Sigmoid colon (tissue), 7 donors: ENCODE results near the gene RRP1. TPM values are rescaled to one million over a fixed set of nuclear protein-coding genes. Genes with fewer than 3 reads are reported as not detected.

ENCODE experiments used
- DNase-seq: peaks from one replicate; pipeline ENCODE4 v3.0.0-alpha.2; 2019
- H3K27ac ChIP-seq, 4 donors: fragments of 200-600 bp; sonication (generic); one replicate each; pipeline ENCODE4 v1.5.1; 2016 to 2019; ENCODE audit warnings: mild to moderate bottlenecking in 1 of 4
- H3K27me3 ChIP-seq, 3 donors: fragments of 200-600 bp; sonication (generic); one replicate each; pipeline ENCODE4 v1.5.1; 2019; ENCODE audit warnings: mild to moderate bottlenecking in 1 of 3
- H3K36me3 ChIP-seq, 4 donors: fragments of 200-600 bp; sonication (generic); one replicate each; pipeline ENCODE4 v1.5.1; 2016 to 2019
- H3K4me1 ChIP-seq, 4 donors: fragments of 200-600 bp; sonication (generic); one replicate each; pipeline ENCODE4 v1.5.1; 2017 to 2019
- H3K4me3 ChIP-seq, 4 donors: fragments of 200-600 bp; sonication (generic); one replicate each; pipeline ENCODE4 v1.5.1; 2017 to 2019; ENCODE audit warnings: mild to moderate bottlenecking in 2 of 4, moderate library complexity in 1 of 4
- H3K9me3 ChIP-seq, 4 donors: fragments of 200-600 bp in 3 of 4; sonication (generic) in 3 of 4; one replicate each; pipeline versions ENCODE4 v1.5.1 to v1.6.1; 2013 to 2019
- EP300 ChIP-seq, 4 donors: sonication (generic); formaldehyde crosslinking; IDR thresholded peaks; one replicate each; pipeline ENCODE4 v1.6.1; 2017; ENCODE audit warnings: antibody characterized with exemption in 4 of 4
- POLR2A ChIP-seq, 2 donors: fragments of 450-650 bp; IDR thresholded peaks; one replicate each; pipeline ENCODE4 v1.6.1; 2016; ENCODE audit warnings: antibody characterized with exemption in 2 of 2, mild to moderate bottlenecking in 2 of 2, moderate library complexity in 2 of 2
- POLR2AphosphoS5 ChIP-seq, 4 donors: sonication (generic); formaldehyde crosslinking; IDR thresholded peaks; one replicate each; pipeline ENCODE4 v1.6.1; 2017; ENCODE audit warnings: antibody characterized with exemption in 4 of 4
- whole genome bisulfite sequencing, 2 donors: extraction: QIAGEN DNeasy Blood & Tissue Kit; methylation state at CpG; one replicate each; pipeline ENCODE4 v1.1.7; 2013; 5-methylcytosine and 5-hydroxymethylcytosine counted together
- intact Hi-C: fragments of 100-400 bp; cut with DNase I; formaldehyde crosslinking; loops from one replicate; pipeline ENCODE4 v1.15.1; 2023
- polyA plus RNA-seq, 3 donors: library from polyadenylated mRNA; stranded (reverse); fragments of 200-250 nt; gene quantifications; one replicate each; pipeline ENCODE4 v1.2.3, GENCODE V29; 2013
- total RNA-seq, 4 donors: library from RNA; depleted of rRNA; stranded (reverse); fragments of >200 nt; gene quantifications; one replicate each; pipeline ENCODE4 v1.1.0, GENCODE V29; 2016
- TF ChIP-seq, protein P1 (sequence below), 4 experiments: fragments of 450-650 bp in 3 of 4; fragments of 200-600 bp in 1 of 4; IDR thresholded peaks; one replicate each; pipeline ENCODE4 v1.5.1; 2016 to 2019; ENCODE audit warnings: antibody characterized with exemption in 4 of 4, mild to moderate bottlenecking in 3 of 4, moderate library complexity in 2 of 4
- donor health status: healthy with polysubstance abuse.
- donor health status: Bipolar disorder and iron deficiency.
- donor health status: healthy.

Gene RRP1
- total and polyA plus RNA-seq, 7 donors: 3.9 to 16.2 (median 10.5) TPM

DNA sequence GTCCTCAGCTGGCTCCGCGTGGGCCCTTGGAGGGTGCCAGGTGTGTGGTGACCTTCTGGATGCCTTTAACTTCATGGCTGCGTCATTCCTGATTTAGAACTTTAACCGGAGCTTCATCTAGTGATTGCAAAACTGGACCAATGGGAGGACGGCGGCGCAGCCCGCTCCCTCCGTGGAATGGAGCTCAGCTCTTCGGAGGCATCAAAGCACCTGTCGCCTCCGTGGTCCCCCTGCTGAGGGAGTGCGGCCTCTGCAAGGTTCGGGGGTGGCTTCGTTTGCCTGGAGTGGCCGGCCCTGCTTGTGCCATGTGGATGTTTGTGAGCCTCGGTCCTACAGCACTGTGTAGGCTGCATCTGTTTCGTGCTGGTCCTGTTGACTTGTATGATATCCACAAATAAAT, 27.5 kb upstream of the RRP1 start:
- DNase-seq: no peak
- TF ChIP-seq, protein P1, sequence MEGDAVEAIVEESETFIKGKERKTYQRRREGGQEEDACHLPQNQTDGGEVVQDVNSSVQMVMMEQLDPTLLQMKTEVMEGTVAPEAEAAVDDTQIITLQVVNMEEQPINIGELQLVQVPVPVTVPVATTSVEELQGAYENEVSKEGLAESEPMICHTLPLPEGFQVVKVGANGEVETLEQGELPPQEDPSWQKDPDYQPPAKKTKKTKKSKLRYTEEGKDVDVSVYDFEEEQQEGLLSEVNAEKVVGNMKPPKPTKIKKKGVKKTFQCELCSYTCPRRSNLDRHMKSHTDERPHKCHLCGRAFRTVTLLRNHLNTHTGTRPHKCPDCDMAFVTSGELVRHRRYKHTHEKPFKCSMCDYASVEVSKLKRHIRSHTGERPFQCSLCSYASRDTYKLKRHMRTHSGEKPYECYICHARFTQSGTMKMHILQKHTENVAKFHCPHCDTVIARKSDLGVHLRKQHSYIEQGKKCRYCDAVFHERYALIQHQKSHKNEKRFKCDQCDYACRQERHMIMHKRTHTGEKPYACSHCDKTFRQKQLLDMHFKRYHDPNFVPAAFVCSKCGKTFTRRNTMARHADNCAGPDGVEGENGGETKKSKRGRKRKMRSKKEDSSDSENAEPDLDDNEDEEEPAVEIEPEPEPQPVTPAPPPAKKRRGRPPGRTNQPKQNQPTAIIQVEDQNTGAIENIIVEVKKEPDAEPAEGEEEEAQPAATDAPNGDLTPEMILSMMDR (IDR thresholded peaks at IDR 0.05): no peak
- TF ChIP-seq EP300 (IDR thresholded peaks at IDR 0.05): no peak
- TF ChIP-seq POLR2AphosphoS5 (IDR thresholded peaks at IDR 0.05): no peak
- no peak for TF ChIP-seq POLR2A (IDR thresholded peaks at IDR 0.05)
- no peak overlapping the region for H3K27ac ChIP-seq
- no peak overlapping the region for H3K4me3 ChIP-seq
- H3K27me3 ChIP-seq: no peaks in the 10 kb centered on the region
- intact Hi-C loops: no loop called here
- no peaks in the 10 kb centered on the region for H3K9me3 ChIP-seq
- WGBS, 2 donors: 96 to 97% methylated on average over 18 of the region's 18 CpGs
- peaks cover 0 to 18% (median 0%) of the 10 kb centered on the region in 4 donors for H3K36me3 ChIP-seq
- H3K4me1 ChIP-seq: peaks cover 0 to 34% (median 22%) of the 10 kb centered on the region in 4 donors

DNA sequence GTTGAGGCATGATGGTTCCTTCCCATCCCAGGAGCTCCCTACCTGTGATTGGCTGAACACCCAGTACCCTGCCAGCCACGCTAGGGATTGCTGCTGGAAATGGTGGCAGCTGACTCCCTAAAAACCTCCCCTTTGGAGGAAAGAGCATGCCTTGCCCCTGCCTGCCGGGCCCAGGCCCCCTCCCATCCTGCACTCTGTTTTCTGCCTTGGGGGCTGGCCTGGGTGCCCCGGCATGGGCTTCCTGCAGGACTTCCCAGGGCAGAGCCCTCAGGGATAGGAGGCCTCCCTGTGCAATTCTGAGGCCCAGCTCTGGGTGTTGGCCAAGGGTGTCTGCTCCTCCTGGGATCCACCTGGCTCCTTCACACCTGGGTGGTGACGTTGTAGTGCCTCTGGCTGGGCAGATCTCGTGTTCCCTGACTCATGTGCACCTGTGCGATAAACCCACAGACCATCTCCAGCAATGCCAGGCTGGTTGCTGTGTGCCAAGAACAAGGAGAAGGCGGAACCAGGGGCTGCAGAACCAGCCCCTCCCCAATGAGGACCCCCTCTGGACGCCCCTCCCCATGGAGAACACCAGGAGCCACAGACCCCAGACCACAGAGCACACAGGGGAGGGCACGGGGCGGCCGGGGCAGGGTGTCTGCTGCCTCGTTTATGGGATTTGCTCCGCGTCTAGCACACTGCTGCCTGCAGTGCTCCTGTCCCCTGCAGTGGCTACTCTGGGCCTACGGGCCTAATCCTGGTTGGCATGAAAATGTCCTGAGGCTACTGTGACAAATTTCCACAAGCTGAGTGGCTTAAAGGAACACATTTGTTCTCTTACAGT, 26.9 kb upstream of the RRP1 start:
- peaks cover 0 to 34% (median 17%) of the 10 kb centered on the region in 4 donors for H3K4me1 ChIP-seq
- DNase-seq: no peak
- peaks cover 0 to 12% (median 0%) of the 10 kb centered on the region in 4 donors for H3K36me3 ChIP-seq
- intact Hi-C loops: no loop called here
- no peak overlapping the region for H3K27ac ChIP-seq
- WGBS, 2 donors: 88 to 93% methylated on average over 15 of the region's 15 CpGs
- TF ChIP-seq POLR2A (IDR thresholded peaks at IDR 0.05) (no peak), EP300 (IDR thresholded peaks at IDR 0.05) (no peak), POLR2AphosphoS5 (IDR thresholded peaks at IDR 0.05) (no peak)
- TF ChIP-seq, protein P1 (IDR thresholded peaks at IDR 0.05): no peak
- H3K9me3 ChIP-seq: no peaks in the 10 kb centered on the region
- H3K27me3 ChIP-seq: no peaks in the 10 kb centered on the region
- H3K4me3 ChIP-seq: no peak overlapping the region

DNA sequence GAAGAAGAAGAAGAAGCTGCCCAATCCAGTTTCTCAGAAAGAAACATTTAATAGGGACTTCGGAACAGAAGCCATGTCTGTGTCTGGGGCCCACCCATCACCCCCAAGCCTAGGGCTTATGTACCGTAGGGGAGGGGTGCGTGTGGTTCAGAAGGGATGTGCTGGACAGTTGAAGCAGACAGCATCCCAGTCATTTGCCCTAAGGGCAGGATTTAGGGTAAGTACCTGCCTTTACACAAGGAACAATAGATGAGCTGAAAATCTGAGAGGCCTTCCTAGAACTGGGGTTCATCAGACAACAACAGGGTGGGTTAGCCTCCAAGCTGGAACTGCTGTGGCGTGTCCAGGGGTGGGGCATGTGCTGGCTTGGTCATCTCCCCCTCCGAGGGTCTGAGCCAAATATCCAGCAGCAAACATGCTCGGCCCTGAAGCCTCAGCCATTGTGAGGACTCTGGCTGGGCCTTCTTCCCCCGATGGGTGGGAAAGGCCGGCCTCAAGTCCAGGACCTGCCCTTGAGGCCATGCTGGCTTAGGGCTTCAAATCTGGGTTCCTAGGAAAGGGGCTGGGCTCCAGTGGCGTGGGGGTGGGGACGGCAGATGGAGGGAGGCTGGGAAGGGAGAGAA, 25.4 kb upstream of the RRP1 start:
- no peak overlapping the region for H3K4me3 ChIP-seq
- peaks cover 0 to 32% (median 17%) of the 10 kb centered on the region in 4 donors for H3K4me1 ChIP-seq
- peaks cover 0 to 12% (median 0%) of the 10 kb centered on the region in 4 donors for H3K36me3 ChIP-seq
- H3K27me3 ChIP-seq: no peaks in the 10 kb centered on the region
- no peak overlapping the region for H3K27ac ChIP-seq
- no peak for TF ChIP-seq POLR2AphosphoS5 (IDR thresholded peaks at IDR 0.05)
- TF ChIP-seq EP300 (IDR thresholded peaks at IDR 0.05): no peak
- TF ChIP-seq, protein P1 (IDR thresholded peaks at IDR 0.05): no peak
- TF ChIP-seq POLR2A (IDR thresholded peaks at IDR 0.05): no peak
- WGBS, 2 donors: 92% methylated on average over 10 of the region's 10 CpGs
- no peaks in the 10 kb centered on the region for H3K9me3 ChIP-seq
- intact Hi-C loops: no loop called here
- no peak for DNase-seq

DNA sequence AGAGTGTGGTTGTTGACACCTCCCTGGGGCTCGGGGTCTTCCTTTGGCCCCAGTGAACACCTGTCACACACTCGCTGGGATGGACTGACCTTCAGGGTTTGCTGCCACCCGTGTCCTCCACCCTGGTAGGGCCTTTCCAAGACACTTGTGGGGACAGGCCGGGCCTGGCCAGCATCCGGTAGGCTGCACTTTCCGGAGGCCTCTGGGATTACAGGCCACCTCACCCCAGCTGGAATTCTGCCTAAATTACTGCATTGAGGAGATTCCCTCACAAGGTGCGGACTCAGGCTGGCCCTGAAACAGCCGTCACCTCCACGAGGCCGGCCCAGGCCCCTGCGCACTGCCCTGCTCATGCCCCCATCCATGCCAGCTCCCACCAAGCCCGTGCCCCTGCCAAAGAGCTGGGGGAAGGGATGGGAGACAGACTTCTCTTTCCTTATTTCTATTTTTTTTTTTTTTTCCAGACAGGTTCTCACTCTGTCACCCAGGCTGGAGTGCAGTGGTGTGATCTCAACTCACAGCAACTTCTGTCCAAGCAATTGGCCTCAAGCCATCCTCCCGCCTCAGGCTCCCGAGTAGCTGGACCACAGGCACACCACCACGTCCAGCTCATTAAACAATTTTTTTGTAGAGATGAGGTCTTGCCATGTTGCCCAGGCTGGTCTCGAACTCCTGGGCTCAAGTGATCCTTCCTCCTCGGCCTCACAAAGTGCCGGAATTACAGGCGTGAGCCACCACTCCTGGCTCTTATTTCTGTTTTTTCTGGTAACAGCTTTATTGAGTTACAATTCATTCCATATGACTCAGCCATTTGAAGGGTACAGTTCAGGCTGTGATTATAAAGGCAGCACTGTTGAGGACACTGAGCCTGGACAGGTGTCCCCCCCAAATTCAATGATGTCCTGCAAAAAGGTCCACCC, 24.5 kb upstream of the RRP1 start:
- no peaks in the 10 kb centered on the region for H3K27me3 ChIP-seq
- H3K4me1 ChIP-seq: peaks cover 0 to 23% (median 12%) of the 10 kb centered on the region in 4 donors
- DNase-seq: no peak
- no peak overlapping the region for H3K27ac ChIP-seq
- intact Hi-C loops: no loop called here
- peaks cover 0 to 12% (median 0%) of the 10 kb centered on the region in 4 donors for H3K36me3 ChIP-seq
- 82 to 86% methylated on average over 19 of the region's 19 CpGs for WGBS, 2 donors
- no peak for TF ChIP-seq EP300 (IDR thresholded peaks at IDR 0.05)
- TF ChIP-seq, protein P1 (IDR thresholded peaks at IDR 0.05): no peak
- no peak for TF ChIP-seq POLR2A (IDR thresholded peaks at IDR 0.05)
- TF ChIP-seq POLR2AphosphoS5 (IDR thresholded peaks at IDR 0.05): no peak
- H3K9me3 ChIP-seq: no peaks in the 10 kb centered on the region
- no peak overlapping the region for H3K4me3 ChIP-seq
